ENCODE results near the gene ZNF658.
"Not testable (repeated sequence)": the region's sequence is repeated elsewhere in the genome, so short reads cannot be mapped to it uniquely, and the experiment has no call there.

ZNF658 gene

DNA sequence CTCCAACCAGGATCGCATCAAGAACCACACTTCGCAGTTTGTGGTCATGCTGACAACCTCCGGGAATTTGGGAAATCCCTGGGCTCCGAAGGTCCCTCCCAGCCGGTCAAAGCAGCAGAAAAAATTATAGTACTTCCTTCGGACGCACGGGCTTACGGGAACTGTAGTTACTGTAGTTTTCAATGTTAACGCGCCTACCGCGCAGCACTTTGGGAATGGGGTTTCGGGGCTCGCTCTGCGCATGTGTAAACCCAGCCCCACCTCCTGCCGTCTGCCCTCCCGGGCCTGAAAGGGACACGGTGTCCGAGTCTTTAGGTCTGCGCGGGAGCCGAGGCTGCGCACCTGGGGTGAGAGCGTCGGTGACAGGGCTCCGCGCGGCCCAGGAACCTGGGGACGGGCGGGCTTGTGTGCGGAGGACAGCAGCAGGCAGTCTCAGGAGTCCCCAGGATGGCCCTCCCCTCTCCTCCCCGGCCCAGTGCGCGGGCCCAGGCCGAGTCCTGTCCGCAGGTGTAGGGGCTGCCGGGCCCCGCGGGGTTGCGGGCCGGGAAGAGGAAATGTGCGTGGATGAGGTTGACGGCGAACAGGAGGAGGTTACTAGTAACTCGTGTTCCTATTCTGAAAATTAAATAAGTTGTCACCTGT is at the start of gene ZNF658:
Gene ZNF658 (plus strand): TSS at position 236 of the 642 bp plus-strand sequence. CDS start 2,837 bp downstream, outside the sequence.
- peak; percentile 36 for DNase-seq (ENCODE audit: low read depth, low spot score)
- H3K4me3 ChIP-seq (ENCODE audit: low read depth, low read length): peak within 1 kb of the TSS; percentile 57
- CTCF ChIA-PET, POLR2A ChIA-PET: not testable (repeated sequence)

DNA sequence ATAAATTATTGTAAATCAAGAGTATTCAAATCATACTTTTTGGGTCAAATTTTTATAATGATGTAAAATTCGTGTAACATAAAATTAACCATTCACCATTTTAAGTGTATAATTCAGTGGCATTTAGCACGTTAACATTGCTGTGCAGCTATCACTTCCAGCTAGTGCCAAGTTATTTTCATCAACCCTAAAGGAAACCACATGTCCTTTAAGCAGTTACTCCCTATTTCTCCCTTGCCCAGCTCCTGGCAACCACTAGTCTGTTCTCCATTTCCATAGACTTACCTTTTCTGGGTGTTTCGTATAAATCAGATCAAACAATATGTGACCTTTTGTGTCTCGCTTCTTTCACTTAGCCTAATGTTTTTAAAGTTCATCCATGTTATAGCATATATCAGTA is 38.8 kb upstream of the ZNF658 start:
- POLR2A ChIA-PET; H3K4me3 ChIP-seq (ENCODE audit: low read depth, low read length); DNase-seq (ENCODE audit: low read depth, low spot score); CTCF ChIA-PET: not testable (repeated sequence)

GRCh38 chr9:66868660-66869059 is 31.9 kb upstream of the ZNF658 start:
- H3K4me3 ChIP-seq (ENCODE audit: low read depth, low read length); CTCF ChIA-PET; DNase-seq (ENCODE audit: low read depth, low spot score); POLR2A ChIA-PET: not testable (repeated sequence)

DNA sequence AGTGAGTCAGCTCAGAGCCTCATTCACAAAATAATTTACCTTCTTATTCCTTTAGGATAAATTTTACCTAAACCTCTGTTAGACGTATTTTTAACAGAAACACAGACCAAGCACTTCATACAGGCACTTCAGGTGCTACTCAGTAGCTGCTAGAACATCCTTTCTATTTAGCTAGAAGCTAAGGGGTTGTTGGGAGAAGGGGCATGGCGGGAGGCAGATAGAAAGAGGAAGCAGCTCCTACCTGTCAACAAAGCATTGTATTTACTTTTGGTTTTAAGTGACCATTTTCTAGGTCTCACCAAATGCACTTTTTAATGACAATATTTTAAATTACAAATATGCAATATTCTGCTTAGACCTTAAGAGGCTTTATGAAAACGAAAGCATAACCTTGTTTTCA is 19.9 kb upstream of the ZNF658 start:
- CTCF ChIA-PET: not testable (repeated sequence)

DNA sequence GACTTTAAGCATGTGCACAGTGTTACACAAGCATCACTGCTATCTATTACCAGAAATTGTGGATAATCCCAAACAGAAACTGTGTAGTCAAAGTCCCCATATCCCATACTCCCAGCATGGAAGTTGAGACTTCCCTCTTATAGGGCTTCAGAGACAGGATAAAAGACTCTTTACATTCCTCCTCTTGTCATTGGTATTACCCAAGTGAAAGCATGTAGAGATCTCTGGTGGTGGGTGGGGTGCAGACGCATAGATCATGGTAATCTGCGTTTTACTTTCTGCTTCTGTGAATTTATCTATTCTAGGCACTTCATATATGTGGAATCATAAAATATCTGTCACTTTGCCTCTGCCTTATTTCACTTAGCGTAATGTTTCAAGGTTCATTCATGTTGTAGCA is 18.7 kb upstream of the ZNF658 start:
- POLR2A ChIA-PET; CTCF ChIA-PET; H3K4me3 ChIP-seq (ENCODE audit: low read depth, low read length); DNase-seq (ENCODE audit: low read depth, low spot score): not testable (repeated sequence)

More for the DNA sequence above, 19.9 kb upstream of the ZNF658 start:
- H3K4me3 ChIP-seq (ENCODE audit: low read depth, low read length); DNase-seq (ENCODE audit: low read depth, low spot score); POLR2A ChIA-PET: not testable (repeated sequence)

GRCh38 chr9:66890334-66890733 is 10.2 kb upstream of the ZNF658 start:
- POLR2A ChIA-PET; CTCF ChIA-PET; H3K4me3 ChIP-seq (ENCODE audit: low read depth, low read length); DNase-seq (ENCODE audit: low read depth, low spot score): not testable (repeated sequence)

DNA sequence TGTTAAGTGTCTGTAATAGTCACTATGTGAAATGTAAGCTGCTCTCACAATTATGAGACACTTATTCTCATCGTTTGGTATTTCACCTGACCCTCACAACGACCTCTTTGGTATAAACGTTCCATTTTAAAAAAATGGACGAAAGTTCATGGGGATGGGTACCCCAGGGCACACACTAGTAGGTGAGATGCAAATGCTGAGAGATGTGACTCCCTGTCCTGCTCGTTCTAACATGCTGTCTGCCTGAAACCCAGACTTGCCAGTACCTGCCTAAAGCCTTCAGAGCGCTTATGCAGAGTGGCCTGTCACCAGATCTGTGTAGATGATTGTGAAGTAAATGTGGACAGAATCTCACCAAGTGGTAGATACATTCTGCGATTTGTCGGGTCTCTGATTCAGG is 616 bp downstream of the ZNF658 start:
- DNase-seq (ENCODE audit: low read depth, low spot score); CTCF ChIA-PET; POLR2A ChIA-PET: not testable (repeated sequence)
- peak overlapping the region; percentile 57 for H3K4me3 ChIP-seq (ENCODE audit: low read depth, low read length)

DNA sequence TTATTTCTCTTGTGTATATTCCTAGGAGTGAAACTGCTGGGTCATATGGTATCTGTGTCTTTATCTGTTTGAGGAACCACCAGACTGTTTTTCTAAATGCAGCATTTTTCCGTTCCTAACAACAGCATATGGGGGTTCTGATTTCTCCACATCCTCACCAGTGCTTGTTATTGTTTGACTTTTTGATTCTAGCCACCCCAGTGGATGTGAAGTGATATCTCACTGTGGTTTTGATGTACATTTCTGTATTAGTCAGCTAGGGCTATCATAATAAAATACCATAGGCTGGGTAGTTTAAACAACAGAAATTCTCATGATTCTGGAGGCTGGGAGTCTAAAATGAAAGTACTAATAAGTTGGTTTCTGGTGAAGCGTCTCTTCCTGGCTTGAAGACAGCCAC is 9.0 kb downstream of the ZNF658 start:
- H3K4me3 ChIP-seq (ENCODE audit: low read depth, low read length); POLR2A ChIA-PET; DNase-seq (ENCODE audit: low read depth, low spot score); CTCF ChIA-PET: not testable (repeated sequence)

DNA sequence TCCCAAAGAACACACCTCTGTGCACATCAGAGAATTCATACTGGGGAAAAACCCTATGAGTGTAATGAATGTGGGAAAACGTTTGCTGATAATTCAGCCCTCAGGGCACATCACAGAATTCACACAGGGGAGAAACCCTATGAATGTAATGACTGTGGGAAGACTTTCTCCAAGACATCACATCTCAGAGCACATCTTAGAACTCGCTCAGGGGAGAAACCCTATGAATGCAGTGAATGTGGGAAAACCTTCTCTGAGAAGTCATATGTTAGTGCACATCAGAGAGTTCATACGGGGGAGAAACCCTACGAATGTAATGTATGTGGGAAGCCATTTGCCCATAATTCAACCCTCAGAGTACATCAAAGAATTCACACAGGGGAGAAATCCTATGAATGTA is 19.5 kb downstream of the ZNF658 start:
- POLR2A ChIA-PET; H3K4me3 ChIP-seq (ENCODE audit: low read depth, low read length); DNase-seq (ENCODE audit: low read depth, low spot score); CTCF ChIA-PET: not testable (repeated sequence)

DNA sequence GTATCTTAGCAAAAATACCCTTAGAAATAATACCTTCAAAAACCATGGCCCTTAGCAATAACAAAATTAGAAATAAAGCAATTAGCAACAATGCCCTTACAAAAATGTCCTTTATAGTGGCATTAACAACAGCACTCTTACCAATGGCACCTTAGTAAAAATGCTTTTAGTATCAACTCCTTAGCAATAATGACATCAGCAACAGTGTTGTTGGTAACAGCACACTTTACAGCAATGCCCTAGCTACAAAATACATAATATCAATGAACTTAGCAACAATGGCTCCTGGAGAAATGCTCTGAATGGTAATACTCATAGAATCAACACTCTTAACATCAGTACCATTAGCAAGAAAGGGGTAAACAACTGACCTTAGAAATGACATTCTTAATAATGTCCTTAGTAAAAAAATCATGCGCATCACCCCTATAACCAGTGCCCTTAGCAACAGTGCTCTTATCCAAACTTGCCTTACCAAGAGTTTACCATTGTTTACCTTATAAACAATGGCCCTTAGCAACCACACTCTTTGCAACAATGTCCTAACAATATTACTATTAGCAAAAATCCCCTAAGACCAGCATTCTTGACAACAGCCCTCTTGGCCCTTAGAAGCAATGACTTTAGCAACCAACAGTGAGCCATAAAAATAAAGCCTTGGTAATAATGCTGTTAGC is 35.8 kb downstream of the ZNF658 start:
- CTCF ChIA-PET; POLR2A ChIA-PET; H3K4me3 ChIP-seq (ENCODE audit: low read depth, low read length); DNase-seq (ENCODE audit: low read depth, low spot score): not testable (repeated sequence)

DNA sequence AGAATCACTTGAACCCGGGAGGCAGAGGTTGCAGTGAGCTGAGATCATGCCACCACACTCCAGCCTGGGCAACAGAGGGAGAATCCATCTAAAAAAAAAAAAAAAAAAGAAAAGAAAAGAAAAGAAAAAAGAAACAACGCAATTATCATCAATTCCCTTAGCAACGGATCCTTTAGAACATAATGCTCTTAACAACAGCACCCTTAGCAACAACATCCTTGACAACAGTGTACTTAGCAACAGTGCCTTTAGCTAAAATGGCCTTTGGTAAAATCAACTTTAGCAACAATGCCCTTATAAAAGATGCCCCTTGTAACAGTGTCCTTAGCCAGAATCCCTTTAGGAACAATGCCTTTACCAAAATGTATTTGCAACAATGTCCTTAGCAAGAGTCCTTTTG is 37.1 kb downstream of the ZNF658 start:
- CTCF ChIA-PET; POLR2A ChIA-PET; H3K4me3 ChIP-seq (ENCODE audit: low read depth, low read length); DNase-seq (ENCODE audit: low read depth, low spot score): not testable (repeated sequence)

DNA sequence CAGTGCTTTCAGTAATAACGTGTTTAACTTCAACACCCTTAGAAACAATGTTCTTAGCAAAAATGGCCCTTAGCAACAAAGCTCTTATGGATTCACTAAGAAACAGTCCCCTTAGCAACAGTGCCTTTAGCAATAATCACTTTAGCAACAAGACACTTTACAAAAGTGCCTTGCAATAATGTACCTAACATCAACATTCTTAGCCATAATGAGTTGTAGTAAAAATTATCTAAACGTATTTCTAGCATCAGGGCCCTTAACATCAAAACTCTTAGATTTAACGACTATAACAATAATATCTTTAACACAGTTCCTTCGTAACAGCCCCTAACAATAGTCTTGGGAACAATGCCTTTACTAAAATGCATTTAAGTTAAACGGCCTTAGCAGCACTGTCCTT is 37.8 kb downstream of the ZNF658 start:
- H3K4me3 ChIP-seq (ENCODE audit: low read depth, low read length); DNase-seq (ENCODE audit: low read depth, low spot score); POLR2A ChIA-PET; CTCF ChIA-PET: not testable (repeated sequence)

DNA sequence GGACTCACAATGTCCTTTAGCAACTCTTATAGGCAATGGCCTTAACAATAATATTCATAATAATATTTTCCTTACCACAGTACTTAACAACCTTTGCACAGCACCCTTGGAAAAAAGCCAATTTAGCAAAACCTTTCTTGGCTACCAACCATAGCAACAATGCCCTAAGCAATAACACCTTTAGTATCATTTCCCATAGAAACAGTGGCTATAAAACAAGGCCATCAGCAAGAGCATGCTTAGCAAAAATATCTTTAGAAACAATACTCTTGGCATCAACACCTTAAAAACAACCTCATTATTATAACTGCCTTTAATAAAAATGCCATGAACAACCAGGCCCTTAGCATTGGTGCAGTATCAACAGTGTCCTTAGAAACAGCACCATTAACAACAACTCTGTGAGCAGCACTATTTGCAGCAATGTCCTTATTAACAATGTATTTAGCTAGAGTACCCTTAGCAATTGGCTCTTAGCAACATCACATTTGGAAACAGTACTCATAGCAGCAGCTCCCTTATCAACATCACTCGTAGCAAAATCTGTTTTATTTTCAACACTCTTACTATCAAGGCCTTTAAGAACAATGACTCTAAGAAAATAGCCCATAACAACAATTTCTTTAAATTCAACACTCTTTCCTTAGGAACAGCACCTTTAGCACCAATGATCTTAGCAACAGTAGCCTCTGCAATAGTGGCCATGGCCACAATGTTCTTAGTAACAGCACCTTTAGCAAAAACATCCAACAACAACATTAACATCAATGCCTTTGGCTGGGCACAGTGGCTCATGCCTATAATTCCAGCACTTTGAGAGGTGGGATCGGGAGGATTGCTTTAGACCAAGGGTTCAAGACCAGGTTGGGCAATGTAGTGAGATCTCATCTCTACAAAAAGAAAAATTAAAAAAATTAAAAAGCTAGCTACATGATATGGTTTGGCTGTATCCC is 39.6 kb downstream of the ZNF658 start:
- H3K4me3 ChIP-seq (ENCODE audit: low read depth, low read length); CTCF ChIA-PET; DNase-seq (ENCODE audit: low read depth, low spot score); POLR2A ChIA-PET: not testable (repeated sequence)

- DNase-seq (ENCODE audit: low read depth, low spot score); POLR2A ChIA-PET; H3K4me3 ChIP-seq (ENCODE audit: low read depth, low read length); CTCF ChIA-PET: not testable (repeated sequence)
These were observed 42.1 kb downstream of the ZNF658 start for GRCh38 chr9:66942400-66943155.

- CTCF ChIA-PET; DNase-seq (ENCODE audit: low read depth, low spot score); H3K4me3 ChIP-seq (ENCODE audit: low read depth, low read length); POLR2A ChIA-PET: not testable (repeated sequence)
These were observed 52.1 kb downstream of the ZNF658 start for GRCh38 chr9:66952576-66952975.

All from AG04449 (cell line).